NB4 (cell line): ENCODE measurements around the gene NECAB3.

Experiments used
- DNase-seq: peaks from one replicate; pipeline ENCODE4 v3.0.0; 2010; ENCODE audit warnings: low read depth
- H3K4me3 ChIP-seq: one replicate; pipeline ENCODE4 v1.5.1; 2011; ENCODE audit warnings: mild to moderate bottlenecking, low read depth, low read length, moderate library complexity
- MYC ChIP-seq: IDR thresholded peaks from 2 replicates; pipeline ENCODE4 v1.6.1; 2011; ENCODE audit warnings: low read depth, low read length
- POLR2A ChIP-seq: IDR thresholded peaks from 2 replicates; pipeline ENCODE4 v1.6.1; 2011; ENCODE audit warnings: mild to moderate bottlenecking; ENCODE audit not compliant: insufficient read length; ENCODE audit errors: extremely low read depth
- TF ChIP-seq, protein P1 (sequence below): IDR thresholded peaks from one replicate; pipeline ENCODE4 v1.5.1; 2012; ENCODE audit warnings: low read depth, low read length
- TF ChIP-seq, protein P2 (sequence below): IDR thresholded peaks from 2 replicates; pipeline ENCODE4 v1.6.1; 2011; ENCODE audit warnings: low read depth, low read length

The NECAB3 gene

DNA sequence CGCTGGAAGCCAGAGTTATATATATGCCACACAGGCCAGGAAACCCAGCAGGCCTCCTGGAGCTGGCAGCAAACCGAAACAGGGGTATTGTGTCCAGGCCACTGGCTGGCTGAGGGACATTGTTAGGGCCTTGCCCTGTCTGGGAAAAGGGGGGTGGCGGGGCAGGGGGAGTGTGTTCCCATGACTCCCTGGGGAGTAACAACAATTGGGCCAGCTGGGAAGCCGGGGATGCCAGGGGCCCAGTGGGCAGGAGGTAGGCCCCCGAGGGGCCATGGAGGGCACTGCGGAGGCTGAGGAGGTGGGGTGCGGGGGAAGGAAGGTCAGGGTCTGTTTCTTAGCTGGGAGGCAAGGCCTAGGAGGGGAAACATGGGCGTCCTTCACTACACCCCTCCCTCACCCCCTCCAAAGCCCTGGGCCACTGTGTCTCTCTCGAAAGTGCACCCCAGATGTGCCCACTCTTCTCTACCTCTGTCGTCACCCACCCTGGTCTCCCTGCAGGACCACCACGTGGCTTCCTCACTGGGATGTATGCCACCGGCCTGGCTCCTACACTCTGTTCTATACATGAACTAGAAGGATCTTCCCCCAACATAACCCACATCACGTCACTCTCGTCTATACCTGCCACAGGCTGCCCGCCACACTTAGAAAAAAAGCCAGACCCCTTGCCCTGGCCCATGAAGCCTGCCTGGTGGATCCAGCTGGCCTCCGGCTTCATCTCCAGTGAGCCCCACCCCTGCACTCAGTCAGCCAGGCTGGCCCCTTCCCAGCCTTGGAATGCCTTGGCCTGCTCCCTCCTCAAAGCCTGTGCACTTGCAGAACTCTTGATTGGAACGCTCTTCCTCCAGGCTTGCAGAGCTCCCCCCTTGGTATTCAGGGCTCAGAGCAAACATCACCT lies 19.8 kb upstream of the NECAB3 start:
- peak; percentile 10 for DNase-seq
- no peak overlapping the region for H3K4me3 ChIP-seq
- TF ChIP-seq, protein P1, sequence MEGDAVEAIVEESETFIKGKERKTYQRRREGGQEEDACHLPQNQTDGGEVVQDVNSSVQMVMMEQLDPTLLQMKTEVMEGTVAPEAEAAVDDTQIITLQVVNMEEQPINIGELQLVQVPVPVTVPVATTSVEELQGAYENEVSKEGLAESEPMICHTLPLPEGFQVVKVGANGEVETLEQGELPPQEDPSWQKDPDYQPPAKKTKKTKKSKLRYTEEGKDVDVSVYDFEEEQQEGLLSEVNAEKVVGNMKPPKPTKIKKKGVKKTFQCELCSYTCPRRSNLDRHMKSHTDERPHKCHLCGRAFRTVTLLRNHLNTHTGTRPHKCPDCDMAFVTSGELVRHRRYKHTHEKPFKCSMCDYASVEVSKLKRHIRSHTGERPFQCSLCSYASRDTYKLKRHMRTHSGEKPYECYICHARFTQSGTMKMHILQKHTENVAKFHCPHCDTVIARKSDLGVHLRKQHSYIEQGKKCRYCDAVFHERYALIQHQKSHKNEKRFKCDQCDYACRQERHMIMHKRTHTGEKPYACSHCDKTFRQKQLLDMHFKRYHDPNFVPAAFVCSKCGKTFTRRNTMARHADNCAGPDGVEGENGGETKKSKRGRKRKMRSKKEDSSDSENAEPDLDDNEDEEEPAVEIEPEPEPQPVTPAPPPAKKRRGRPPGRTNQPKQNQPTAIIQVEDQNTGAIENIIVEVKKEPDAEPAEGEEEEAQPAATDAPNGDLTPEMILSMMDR: no peak
- TF ChIP-seq POLR2A: no peak
- no peak for TF ChIP-seq MYC
- TF ChIP-seq, protein P2, sequence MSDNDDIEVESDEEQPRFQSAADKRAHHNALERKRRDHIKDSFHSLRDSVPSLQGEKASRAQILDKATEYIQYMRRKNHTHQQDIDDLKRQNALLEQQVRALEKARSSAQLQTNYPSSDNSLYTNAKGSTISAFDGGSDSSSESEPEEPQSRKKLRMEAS: no peak

DNA sequence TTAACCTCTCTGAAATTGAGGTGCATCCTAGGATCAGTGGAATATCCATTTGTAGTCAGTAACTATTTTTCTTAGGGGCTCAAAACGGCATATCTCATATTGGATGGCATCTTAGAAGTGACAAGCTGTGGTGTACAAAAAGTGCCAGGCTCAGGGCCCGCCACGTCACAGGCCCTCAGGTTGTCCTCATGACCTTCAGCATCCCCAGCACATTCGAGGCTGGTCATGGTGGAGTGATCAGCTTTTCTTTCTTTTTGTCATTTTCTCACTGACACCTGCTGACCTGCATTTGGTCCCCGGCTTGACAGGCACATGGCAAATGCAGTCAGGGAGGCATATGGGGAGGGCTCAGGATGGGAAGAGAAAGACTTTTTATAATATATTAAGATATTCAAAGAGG lies 19.1 kb upstream of the NECAB3 start:
- no peak overlapping the region for H3K4me3 ChIP-seq
- peak; percentile 0 for DNase-seq
- TF ChIP-seq, protein P2: no peak
- TF ChIP-seq MYC: no peak
- no peak for TF ChIP-seq POLR2A
- TF ChIP-seq, protein P1: no peak

DNA sequence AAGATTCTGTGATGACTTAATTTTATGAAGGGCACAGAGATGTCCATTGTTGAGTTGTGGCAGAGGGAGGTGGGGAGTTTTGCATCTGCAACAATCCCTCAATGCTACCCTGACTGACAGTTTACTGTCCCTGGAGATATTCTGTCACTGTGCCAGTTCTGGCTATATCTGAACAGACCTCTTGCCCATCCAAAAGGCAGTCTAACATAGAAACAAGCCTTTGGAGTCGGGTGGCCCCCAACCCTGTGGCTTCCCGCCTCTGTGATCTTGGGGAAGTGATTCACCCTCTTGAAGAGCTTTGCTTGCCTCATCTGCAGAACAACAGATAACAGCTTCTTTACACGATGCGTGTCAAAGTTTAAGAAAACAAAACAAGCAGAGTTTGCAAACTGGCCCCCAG lies 15.7 kb upstream of the NECAB3 start:
- TF ChIP-seq MYC: 0 out of 2 replicates have a peak, but pooled peaks have one; percentile 55
- TF ChIP-seq, protein P2: peak; percentile 65; the same call in 1 of the 2 replicates
- TF ChIP-seq, protein P1: no peak
- peak overlapping the region; percentile 40 for H3K4me3 ChIP-seq
- peak; percentile 98 for DNase-seq

DNA sequence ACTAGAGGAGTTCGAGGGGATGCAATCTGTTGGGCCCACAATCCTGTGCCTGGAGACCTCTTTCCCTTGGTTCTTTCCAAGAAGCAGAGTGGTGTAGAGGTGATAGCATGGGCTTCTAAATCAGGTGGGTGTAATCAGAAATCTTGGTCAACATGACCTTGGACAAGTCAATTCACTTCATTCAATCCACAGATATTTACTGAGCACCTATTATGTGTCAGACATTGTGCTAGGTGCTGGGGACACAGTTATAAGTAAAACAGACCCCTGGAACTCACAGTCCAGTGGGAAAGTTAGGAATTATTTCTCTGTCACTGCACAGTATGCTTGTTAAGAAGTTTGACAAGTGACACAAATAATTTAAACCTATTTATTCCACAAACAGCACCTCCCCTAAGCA lies 15.3 kb upstream of the NECAB3 start:
- no peak for DNase-seq
- TF ChIP-seq, protein P1: no peak
- no peak for TF ChIP-seq POLR2A
- TF ChIP-seq, protein P2: no peak
- TF ChIP-seq MYC: no peak
- H3K4me3 ChIP-seq: no peak overlapping the region

DNA sequence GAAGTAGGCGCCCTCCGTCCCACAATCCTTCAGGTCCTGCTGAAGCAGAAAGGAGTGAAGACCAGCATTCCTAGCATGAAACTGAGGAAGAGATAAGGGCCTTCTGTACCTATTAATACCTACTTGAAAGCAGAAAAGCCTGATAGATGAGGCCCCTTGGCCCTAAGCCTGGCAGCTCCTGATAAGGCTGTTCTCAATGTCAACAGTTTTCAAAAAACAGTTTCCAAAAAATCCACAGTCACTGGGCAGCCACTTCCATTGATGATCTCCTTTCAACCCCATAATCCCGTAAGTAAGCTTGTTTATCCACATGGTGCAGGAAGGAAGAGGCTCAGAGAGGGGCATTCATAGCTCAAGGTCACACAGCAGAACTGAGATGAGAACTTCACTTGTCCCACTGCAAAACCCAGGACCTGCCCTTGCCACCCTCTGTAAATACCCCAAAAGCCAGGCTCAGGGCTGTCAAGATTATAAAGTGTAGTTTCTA lies 14.8 kb upstream of the NECAB3 start:
- DNase-seq: peak; percentile 3
- H3K4me3 ChIP-seq: no peak overlapping the region
- TF ChIP-seq, protein P2: no peak
- TF ChIP-seq, protein P1: no peak
- TF ChIP-seq POLR2A (no peak), MYC (no peak)
